Measurements from ENCODE around the gene POLE3. TPM values are rescaled to one million over a fixed set of nuclear protein-coding genes. Genes with fewer than 3 reads are reported as not detected.
"Not testable (repeated sequence)": the region's sequence is repeated elsewhere in the genome, so short reads cannot be mapped to it uniquely, and the experiment has no call there.

The POLE3 gene
- total RNA-seq, 1 donor: 59.0 TPM

- DNase-seq (ENCODE audit: low read depth in 2 of 3, low spot score in 2 of 3): not testable (repeated sequence)
Observed at GRCh38 chr9:113406353-113406752, 4.1 kb downstream of the POLE3 start.

- peak in 1 of 3 donors; percentile 40 for DNase-seq (ENCODE audit: low read depth in 2 of 3, low spot score in 2 of 3)
Observed at GRCh38 chr9:113403646-113404045, 6.8 kb downstream of the POLE3 start.

GRCh38 chr9:113401027-113401792, 9.3 kb downstream of the POLE3 start, which contains the start of gene ALAD:
Gene ALAD, minus strand, starts transcription at chr9:113401284. Its CDS starts 7,725 bp downstream, at chr9:113393559.
- DNase-seq (ENCODE audit: low read depth in 2 of 3, low spot score in 2 of 3): peak; percentile 97 to 99 (median 99)

- no peak for DNase-seq (ENCODE audit: low read depth in 2 of 3, low spot score in 2 of 3)
Observed at GRCh38 chr9:113399646-113400200, 10.8 kb downstream of the POLE3 start.

GRCh38 chr9:113398796-113399195, 11.7 kb downstream of the POLE3 start:
- DNase-seq (ENCODE audit: low read depth in 2 of 3, low spot score in 2 of 3): no peak

- no peak for DNase-seq (ENCODE audit: low read depth in 2 of 3, low spot score in 2 of 3)
Observed at GRCh38 chr9:113397203-113397631, 13.3 kb downstream of the POLE3 start.

GRCh38 chr9:113395000-113395861, 15.2 kb downstream of the POLE3 start:
- no peak for DNase-seq (ENCODE audit: low read depth in 2 of 3, low spot score in 2 of 3)

GRCh38 chr9:113393281-113393680, 17.2 kb downstream of the POLE3 start:
- no peak for DNase-seq (ENCODE audit: low read depth in 2 of 3, low spot score in 2 of 3)

- DNase-seq (ENCODE audit: low read depth in 2 of 3, low spot score in 2 of 3): no peak
Observed at GRCh38 chr9:113391917-113392316, 18.6 kb downstream of the POLE3 start.

GRCh38 chr9:113390192-113390960, 20.1 kb downstream of the POLE3 start:
- no peak for DNase-seq (ENCODE audit: low read depth in 2 of 3, low spot score in 2 of 3)

GRCh38 chr9:113389451-113389850, 21.0 kb downstream of the POLE3 start:
- DNase-seq (ENCODE audit: low read depth in 2 of 3, low spot score in 2 of 3): no peak

GRCh38 chr9:113388833-113389232, 21.6 kb downstream of the POLE3 start:
- no peak for DNase-seq (ENCODE audit: low read depth in 2 of 3, low spot score in 2 of 3)

GRCh38 chr9:113387560-113388230, 22.8 kb downstream of the POLE3 start:
- no peak for DNase-seq (ENCODE audit: low read depth in 2 of 3, low spot score in 2 of 3)

GRCh38 chr9:113386571-113387393, 23.7 kb downstream of the POLE3 start:
- DNase-seq (ENCODE audit: low read depth in 2 of 3, low spot score in 2 of 3): no peak

- no peak for DNase-seq (ENCODE audit: low read depth in 2 of 3, low spot score in 2 of 3)
Observed at GRCh38 chr9:113381909-113382411, 28.5 kb downstream of the POLE3 start.

GRCh38 chr9:113381441-113381840, 29.0 kb downstream of the POLE3 start:
- not testable (repeated sequence) for DNase-seq (ENCODE audit: low read depth in 2 of 3, low spot score in 2 of 3)

GRCh38 chr9:113380869-113381378, 29.6 kb downstream of the POLE3 start:
- no peak for DNase-seq (ENCODE audit: low read depth in 2 of 3, low spot score in 2 of 3)

- not testable (repeated sequence) for DNase-seq (ENCODE audit: low read depth in 2 of 3, low spot score in 2 of 3)
Observed at GRCh38 chr9:113379829-113380210, 30.7 kb downstream of the POLE3 start.
